ENCODE results near the gene DNAH8.
"Not testable (repeated sequence)": the region's sequence is repeated elsewhere in the genome, so short reads cannot be mapped to it uniquely, and the experiment has no call there.

The DNAH8 gene, protein sequence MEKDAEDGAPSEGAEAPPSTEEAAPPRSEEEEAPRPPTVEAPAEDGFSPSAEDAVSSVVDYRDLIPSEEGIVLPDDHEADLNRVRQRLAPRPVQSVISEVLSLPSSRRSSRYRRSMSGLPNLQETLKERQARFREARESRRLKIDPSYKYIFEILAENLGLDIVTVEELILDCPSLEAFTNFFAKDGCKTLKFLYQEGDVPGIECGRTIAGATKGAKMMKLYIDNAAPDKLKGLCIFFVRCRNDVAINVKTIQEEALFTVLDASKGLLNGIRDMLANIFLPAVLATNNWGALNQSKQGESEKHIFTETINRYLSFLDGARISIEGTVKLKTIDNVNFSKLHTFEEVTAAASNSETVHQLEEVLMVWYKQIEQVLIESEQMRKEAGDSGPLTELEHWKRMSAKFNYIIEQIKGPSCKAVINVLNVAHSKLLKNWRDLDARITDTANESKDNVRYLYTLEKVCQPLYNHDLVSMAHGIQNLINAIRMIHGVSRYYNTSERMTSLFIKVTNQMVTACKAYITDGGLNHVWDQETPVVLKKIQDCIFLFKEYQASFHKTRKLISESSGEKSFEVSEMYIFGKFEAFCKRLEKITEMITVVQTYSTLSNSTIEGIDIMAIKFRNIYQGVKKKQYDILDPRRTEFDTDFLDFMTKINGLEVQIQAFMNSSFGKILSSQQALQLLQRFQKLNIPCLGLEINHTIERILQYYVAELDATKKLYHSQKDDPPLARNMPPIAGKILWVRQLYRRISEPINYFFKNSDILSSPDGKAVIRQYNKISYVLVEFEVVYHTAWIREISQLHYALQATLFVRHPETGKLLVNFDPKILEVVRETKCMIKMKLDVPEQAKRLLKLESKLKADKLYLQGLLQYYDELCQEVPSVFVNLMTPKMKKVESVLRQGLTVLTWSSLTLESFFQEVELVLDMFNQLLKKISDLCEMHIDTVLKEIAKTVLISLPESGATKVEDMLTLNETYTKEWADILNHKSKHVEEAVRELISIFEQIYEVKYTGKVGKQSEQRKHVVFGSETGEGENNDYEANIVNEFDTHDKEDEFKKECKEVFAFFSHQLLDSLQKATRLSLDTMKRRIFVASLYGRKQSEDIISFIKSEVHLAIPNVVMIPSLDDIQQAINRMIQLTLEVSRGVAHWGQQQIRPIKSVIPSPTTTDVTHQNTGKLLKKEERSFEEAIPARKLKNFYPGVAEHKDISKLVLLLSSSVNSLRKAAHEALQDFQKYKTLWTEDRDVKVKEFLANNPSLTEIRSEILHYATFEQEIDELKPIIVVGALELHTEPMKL (N-terminal part only)

DNA sequence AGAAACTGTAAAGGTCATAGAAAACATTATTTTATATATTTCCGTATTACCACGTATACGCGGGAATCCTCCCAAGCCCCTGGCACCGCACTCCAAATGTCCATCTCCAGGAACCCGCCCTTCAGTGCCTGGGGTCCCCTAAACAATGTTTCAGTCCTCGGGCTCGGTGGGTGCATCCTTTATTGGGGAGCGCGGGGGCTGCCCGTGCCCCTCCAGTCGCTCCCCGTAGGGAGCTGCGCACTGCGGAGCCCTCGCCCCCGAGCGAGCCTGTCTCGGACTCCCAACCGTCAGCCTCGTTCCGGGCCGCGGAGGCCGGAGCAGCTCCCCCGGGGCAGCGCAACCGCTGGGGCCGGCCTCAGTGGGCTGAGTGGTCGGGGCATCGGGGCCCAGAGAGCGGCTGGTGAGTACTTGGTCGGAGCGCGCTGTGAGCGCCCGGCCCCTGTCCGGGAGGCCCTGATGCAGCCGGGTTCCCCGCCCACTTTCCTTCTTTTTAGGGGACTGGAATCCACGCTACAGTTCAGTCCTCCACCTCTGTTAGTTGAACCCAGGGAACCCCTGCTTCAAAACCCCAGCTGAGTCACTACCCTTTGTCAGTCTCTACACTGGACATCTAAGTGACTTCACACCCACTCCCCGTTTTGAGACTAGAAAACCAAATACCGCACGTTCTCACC lies at the start of gene DNAH8:
TSS of gene DNAH8 (plus strand) at position 296 of the 674 bp plus-strand sequence. CDS start 7,499 bp downstream, outside the sequence.
- no peak for DNase-seq

DNA sequence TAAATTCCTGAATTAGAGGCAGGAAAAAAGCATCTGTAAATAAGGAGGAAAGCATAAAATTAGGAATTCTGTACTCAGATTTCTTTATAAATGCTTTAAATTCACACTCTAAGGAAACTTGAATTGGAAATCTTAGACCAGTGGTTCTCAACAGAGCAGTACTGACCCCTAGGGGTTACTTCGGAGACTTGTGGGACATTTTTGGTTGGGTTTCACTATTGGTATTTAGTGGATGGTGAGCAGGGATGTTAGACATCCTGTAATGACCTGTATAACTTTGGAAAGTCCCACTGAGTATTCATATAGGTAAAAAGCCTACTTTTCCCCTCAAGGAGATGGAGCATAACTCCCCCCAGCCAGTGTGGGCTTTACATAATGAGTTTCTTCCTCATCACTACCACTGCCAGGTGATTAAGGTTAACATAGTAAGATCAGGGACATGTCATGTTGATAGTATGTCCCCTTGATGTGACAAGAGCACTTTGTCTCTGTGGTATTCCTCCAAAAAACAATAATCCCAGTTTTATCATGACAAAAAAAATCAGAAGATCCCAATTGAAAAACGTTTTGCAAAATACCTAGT lies 43.1 kb upstream of the DNAH8 start:
- no peak for DNase-seq

DNA sequence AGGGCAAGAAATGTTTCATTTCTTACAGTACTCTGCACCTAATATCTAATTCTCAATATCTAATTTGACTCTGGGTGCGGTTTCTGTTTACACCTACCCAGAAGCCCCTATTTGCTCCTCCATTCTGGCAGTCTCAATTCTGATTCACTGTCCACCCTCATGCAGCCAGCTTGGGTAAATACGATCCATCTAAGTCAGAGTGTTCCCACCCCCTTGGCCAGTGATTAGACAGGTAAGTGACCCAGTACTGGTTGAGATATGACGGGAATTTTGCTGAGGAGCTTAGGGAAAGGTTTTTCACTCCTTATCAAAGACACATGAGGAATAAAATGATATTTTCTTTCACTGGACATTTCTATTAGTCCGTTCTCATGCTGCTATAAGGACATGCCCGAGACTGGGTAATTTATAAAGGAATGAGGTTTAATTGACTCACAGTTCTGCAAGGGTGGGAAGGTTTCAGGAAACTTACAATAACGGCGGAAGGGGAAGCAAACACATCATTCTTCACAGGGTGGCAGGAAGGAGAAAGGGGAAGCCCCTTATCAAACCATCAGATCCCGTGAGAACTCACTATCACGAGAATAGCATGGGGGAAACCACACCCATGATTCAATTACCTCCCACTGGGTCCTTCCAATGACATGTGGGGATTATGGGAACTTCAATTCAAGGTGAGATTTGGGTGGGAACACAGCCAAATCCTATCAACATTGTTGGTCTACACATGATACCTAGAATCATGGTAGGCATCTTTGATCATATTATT lies 41.5 kb upstream of the DNAH8 start:
- no peak for DNase-seq

DNA sequence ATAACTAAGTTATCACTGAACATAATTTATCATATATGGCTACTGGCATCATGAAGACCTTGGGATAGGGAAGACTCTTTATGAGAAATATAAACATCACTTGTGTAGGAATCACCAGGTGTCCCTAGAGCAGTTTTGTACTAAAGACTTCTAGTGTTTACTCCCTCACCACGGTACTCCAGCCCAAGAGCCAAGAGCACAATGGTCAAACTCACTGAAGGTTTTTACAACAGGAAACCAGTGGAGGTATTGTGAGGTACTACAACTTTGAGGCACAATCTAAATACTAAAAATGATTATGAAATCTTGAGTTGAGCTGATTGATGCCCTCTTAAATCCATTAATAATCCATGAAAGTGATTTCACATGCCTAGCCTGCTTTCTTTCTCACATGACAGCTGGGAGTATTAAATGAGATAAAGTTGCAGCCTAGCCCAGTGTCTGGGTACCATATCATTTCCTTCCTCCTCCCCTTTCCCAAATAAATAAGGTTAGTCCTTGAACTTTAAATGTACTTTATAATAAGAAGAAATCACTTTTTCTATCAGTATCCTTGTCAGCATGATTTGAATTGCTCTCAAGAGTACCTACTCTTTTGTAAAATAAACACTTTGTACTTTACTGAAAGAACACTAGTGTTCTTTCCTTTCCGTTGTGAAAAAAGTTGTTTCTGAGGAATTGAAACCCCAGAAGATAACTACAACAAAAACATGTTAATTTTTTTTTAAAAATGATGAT lies 38.7 kb upstream of the DNAH8 start:
- DNase-seq: no peak

DNA sequence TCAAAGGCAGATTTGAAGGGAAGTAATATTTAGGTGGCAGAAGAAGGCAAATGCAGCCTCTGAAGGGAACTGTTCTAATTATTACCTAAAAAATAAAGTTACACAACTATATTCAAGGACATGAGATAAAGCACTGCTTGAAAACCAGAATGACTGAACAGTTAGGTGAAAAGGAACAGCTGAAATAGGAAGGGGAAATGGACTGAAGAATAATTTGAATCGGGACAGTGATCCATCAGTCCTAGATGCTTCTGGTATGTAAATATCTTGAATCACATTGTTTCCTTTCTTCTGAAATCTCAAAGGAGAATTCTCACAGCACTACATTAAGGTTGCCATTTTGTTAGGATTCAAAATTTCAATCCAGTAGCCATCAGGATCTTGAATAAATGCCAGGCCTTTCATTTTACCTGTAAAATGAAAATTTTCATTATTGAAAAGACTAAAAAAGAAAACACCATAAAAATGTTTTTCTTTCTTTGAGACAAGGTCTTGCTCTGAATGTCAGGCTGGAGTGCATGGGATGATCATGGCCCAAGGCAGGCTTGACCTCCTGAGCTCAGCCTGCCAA lies 38.1 kb upstream of the DNAH8 start:
- DNase-seq: no peak

DNA sequence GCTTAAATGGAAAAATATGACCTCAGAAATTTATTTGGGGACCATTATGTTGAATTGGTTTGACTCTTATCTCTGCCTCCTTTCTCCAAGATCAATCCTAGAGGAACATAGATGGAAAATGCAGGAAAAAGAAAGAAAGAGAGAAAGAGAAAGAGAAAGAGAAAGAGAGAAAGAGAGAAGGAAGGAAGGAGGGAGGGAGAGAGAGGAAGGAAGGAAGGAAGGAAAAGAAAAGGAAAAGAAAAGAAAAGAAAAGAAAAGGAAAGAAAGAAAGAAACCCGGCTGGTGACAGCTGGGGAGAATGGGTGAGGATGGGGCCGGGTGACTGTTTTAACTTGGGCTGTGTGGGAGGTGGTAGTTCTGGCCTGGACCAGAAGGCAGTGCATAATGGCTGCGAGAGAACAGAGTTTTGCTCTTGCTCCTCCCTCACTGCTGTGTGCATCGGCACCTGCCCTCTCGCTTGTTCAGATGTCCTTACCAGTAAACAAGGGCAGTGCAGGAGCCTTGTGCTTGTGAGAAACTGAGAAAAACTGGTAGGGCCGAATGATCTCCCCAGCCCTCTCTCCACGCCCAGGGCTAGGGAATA lies 36.8 kb upstream of the DNAH8 start:
- no peak for DNase-seq

DNA sequence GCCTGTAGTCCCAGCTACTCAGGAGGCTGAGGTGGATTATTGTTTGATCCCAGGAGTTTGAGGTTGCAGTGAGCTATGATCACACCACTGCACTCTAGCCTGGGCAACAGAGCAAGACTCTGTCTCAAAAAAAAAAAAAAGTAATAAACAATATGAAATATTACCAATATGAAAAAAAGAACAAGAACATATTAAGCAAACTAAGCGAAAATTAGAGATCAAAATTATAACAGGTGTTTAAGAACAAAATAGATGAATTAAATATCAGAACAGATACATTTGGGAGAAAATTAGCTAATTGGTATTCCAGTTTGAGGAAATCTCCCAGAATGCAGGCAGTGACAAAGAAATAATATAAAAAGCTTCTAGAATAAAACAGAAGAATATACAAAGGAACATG lies 35.4 kb upstream of the DNAH8 start:
- no peak for DNase-seq

DNA sequence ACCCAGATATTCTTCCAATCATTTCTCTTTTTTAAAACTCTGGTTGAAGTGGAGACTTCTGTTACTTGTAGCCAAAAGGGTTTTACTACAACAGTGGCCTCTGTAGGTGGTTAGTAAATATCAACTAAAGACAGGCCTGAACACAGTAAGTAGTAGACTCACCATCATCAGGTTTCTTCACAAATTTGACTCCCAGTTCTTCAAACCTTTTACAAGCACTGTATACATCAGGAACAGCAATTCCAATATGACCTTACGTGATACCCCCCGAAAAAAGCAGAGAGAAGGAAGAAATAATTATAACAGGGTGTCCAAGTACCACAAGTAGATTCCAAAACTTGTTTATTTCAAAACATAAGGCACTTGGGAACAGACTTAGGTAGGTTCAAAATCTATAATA lies 33.3 kb upstream of the DNAH8 start:
- no peak for DNase-seq

DNA sequence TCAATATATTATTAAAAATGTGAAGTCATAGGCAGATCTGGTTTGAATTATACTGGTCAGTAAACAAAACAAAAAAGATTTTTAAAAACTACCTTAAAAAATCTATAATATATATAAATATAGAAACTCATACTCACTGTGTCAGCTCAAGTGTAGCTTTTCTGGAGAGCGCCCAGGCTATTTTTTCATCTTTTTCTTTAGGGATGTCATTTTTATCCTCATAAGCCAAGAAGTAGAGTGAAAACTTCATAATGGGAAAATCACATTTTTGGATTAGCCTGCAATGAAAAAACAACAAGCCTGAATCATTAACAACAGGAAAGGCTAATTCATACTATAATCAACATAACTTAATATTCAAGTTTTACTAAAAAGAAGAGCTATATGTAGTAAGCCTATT lies 30.9 kb upstream of the DNAH8 start:
- no peak for DNase-seq

DNA sequence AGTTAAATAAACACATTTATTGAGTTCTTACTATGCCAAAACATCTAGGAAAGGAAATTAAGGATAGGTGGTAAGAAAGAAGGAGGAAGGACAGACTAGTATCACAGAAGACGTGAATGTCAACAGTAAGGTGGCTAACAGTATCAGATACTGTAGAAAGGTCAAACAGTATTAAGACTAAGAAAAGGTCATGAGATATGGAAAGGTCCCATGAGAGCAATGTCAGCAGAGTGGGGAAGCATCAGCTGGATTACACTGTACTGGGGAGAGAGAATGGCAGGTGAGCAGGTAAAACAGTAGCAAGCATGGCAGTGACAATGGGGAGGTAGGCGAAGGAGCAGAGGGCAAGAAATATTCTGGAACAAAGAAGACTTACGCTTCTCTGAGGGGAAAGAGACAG lies 30.2 kb upstream of the DNAH8 start:
- no peak for DNase-seq

DNA sequence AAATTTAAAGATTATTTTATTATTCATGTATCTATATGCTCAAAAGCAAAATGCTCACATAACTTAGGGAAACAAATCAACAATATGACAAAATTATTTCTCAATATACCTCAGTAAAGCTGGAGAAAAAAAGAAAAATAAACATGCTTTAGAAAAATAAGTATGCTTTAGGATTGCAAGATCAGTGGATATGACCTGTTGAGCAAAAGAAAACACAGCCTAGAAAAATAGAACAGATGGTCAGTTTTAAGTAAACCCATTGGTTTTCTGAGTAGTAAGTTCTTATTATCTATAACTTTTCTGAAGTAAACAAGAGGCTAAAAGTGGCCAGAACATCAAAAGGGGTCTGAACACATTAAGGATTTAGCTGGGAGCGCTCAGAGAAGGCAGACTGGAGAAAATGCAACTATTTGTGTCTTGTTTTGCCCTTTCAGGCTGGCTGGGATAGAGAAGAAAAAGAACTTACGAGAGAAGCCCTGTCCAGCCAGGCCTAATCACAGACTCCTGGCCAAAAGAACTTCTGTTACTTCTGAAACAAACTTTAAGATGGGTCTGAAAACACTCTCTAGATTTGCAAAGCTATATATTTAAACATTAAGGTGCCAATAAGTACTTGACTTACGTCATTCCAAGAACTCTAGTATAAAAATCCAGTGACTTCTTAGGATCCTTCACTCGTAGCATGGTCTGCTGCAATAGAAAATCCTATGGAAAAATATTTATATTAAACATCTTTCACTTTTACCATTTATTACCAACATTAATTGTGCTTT lies 28.7 kb upstream of the DNAH8 start:
- DNase-seq: no peak

DNA sequence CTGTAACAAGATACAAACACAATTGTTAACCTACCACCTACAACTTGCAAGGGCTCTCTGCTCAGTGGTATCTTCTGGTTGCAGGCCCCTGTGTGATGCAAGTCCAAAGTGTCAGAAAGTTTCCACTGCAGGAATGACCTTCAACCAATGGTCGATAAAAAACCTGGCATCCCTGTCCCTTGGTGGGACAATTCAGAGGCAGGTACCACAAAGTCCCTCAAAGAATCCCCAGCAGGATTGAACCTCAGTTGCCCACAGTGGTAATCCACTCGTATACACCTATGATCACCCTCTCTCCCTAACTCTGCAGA lies 28.1 kb upstream of the DNAH8 start:
- DNase-seq: no peak

DNA sequence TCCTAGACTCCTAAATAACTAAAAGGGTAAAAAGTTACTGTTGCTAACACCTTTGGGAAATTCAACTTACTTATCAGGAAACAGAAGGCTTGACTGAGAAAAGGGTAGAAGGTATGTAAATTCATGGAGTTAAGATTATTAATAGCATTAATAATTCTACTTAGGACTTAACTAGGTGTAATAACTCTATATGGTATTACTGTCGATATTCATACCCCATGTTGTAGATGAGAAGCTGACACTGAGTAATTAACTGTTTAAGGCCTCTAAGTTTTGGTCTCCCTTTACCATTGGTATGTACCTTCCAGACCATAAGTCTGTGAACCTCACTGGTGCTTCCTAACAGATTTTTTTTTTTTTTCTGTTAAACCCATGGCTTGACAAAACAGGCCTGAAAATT lies 27.6 kb upstream of the DNAH8 start:
- no peak for DNase-seq

DNA sequence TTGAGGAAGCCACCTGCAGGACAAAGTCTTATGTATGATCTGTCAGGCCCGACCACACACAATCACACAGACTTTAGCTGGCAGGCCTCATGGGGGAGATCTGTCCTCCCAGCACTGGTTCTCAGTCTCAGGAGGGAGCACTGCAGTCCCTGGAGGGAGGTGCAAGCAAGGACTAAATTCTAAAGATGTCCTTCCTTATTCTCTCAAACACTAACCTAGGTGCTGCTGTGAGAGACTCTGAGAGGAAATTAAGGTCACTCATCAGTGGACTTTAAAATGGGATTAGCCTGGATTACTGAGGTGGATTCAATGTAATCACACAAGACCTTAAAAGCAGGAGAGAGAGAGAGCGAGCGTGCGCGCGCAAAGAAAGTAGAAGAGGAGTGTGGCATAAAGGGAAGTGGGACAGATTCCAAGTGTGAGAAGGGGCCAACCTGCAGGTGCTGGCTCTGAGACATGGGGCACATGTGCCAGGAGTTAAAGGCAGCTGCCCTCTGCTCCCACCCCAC lies 26.5 kb upstream of the DNAH8 start:
- DNase-seq: no peak

DNA sequence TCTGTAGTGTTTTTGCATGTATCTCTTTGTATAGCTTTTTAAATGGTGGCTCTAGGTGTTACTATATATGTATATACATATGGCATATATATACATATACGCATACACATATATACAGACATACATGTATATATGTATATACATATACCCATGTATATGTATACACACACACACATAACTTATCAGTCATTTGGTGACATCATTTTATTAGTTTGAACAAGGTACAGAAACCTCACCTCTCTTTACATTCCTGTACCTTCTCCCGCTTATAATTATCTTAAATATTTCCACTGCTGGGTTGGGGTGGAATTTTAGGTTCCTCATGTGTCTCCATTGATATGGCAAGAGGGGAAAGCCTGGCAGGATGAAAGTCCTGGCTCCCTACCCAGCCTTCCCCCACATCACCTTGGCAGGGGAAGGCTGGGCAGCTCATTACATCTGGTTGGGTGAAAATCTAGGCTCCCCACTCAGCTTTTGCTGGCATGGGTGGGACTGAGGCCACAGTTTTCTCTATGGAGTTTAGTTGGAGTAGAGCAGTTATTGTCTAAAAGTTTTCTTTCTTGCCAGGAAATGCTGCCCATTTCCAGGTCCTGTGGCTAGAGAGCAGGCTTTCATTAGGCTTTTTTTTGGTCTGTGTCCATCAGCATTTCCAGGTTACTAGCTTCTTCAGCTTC lies 19.7 kb upstream of the DNAH8 start:
- no peak for DNase-seq

DNA sequence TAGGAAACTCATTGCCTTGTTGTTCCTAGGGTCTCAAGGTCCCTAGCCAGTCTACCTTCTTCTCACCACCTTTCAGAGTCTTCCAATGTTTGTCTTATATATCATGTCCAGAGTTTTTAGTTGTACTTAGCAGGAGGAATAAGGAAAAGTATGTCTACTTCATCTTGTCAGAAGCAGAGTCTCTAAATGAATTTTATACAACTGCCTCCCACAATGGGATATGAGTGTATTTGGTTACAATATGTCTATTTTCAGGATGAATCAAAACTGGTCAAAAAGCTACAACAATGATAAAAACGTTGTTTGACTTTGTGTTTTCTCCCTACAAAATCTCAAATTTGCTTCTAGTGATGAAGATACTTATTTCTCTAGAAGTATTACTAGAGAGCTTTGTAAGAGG lies 19.2 kb upstream of the DNAH8 start:
- no peak for DNase-seq

DNA sequence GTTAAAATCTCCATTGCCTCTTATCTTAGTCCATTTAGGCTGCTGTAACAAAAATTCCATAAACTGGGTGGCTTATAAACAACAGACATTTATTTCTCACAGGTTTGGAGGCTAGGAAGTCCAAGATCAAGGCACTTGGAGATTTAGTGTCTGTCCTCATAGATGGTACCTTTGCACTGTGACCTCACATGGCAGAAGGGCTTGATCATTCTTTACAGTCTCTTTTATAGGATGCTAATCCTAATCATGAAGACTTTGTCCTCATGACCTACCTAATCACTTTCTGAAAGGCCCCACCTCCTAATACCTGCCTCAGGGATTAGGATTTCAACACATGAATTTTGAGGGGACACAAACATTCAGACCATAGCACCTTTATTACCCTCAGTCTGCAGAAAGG lies 18.8 kb upstream of the DNAH8 start:
- DNase-seq: no peak

DNA sequence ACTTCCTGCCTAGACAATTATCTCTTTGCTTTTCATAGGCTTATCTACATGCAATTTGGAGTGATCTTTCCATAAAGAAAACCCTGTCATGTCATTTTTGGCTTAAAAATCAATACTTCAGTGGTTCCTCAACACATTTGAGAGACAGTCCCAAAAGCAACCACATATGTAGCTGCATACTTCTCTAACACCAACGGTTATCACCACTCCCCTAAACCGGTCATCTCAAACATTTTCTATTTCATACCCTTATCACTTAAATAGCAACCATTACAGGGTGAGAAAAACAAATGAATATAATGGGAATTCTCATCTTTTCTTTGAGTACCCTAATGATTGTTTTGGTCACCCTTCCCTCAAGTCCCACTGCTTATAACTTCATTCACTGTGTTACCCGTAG lies 17.3 kb upstream of the DNAH8 start:
- DNase-seq: no peak

DNA sequence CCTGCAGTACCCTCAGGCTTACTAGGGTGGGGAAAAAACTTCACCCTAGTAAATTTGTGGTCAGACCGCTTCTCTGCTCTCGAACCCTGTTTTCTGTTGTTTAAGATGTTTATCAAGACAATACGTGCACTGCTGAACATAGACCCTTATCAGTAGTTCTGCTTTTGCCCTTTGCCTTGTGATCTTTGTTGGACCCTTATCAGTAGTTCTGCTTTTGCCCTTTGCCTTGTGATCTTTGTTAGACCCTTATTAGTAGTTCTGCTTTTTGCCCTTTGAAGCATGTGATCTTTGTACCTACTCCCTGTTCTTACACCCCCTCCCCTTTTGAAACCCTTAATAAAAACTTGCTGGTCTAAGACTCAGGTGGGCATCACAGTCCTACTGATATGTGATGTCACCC lies 15.4 kb upstream of the DNAH8 start:
- DNase-seq: not testable (repeated sequence)

Measured in GOT3 (cell line).